ENCODE data around the gene ADGRG1.

ADGRG1 gene

DNA sequence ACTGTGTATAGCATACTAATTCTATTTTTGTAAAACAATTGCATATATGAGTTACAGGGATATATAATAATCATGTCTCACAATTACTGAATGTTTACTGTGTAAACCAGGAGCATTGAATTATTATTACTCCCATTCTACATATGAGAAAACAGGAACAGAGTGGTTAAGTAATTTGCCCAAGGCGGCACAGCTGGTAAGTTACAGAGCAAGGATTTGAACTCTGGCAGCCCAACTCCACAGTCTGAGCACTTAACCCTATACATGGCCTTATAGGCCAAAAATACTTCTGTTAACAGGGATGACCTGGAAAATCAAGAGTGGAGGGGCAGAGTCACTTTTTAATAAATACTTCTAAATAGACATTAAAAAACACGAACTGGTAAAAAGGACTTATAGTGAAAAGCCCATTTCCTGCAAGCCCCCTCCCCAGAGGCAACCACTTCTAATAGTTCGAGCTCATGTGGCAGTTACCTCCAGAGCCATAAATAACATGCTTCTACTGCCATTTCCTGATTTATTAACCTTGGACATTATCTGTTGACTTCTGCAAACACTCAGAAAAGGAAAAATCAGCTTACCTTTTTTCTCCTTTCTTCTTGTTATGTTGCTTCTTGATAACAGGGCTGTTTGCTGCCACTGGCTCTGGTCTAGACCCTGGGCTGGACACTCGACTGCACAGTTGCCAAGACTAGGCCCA lies 22.1 kb upstream of the ADGRG1 start:
- in situ Hi-C loops (cut with HindIII; ENCODE audit: low sequenced_read_pairs), result no loop called here
- H3K4me3 ChIP-seq (ENCODE audit: low read depth, low read length), result no peak overlapping the region
- no peak for DNase-seq (ENCODE audit: low read depth)
- TF ChIP-seq, protein P1, sequence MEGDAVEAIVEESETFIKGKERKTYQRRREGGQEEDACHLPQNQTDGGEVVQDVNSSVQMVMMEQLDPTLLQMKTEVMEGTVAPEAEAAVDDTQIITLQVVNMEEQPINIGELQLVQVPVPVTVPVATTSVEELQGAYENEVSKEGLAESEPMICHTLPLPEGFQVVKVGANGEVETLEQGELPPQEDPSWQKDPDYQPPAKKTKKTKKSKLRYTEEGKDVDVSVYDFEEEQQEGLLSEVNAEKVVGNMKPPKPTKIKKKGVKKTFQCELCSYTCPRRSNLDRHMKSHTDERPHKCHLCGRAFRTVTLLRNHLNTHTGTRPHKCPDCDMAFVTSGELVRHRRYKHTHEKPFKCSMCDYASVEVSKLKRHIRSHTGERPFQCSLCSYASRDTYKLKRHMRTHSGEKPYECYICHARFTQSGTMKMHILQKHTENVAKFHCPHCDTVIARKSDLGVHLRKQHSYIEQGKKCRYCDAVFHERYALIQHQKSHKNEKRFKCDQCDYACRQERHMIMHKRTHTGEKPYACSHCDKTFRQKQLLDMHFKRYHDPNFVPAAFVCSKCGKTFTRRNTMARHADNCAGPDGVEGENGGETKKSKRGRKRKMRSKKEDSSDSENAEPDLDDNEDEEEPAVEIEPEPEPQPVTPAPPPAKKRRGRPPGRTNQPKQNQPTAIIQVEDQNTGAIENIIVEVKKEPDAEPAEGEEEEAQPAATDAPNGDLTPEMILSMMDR (IDR thresholded peaks at IDR 0.05; ENCODE audit: low read depth, low read length, missing control alignments), result no peak

DNA sequence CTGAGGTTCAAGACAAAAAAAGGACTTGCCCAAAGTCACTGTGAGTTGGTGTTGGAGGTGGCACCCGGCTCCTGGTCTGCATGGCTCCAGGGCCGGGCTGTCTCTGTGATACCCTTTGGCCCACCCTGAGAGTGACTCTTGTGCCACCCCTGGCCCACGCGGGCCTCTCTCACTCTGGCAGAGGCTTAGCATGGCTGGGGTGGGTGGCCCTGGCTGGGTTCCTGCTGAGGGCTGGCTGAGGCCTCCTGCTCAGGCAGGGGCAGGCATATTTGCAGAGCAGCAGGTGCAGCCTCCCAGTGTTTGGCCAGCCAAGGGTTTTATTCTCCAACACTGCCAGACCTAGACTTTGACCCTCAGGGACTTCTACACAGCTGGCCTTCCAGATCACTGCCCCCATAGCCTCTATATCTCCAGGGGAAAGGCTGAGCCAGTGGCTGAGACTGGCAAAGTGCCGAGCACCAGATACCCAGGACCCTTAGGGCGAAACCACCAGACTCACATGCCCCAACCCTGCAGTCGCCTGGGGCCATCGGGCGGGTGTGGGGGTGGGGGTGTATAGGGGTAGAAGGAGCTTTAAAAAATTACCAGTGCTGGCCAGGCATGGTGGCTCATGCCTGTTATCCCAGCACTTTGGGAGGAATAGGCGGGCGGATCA lies 21.5 kb upstream of the ADGRG1 start:
- H3K4me3 ChIP-seq (ENCODE audit: low read depth, low read length), result no peak overlapping the region
- in situ Hi-C loops (cut with HindIII; ENCODE audit: low sequenced_read_pairs), result no loop called here
- no peak for DNase-seq (ENCODE audit: low read depth)
- TF ChIP-seq, protein P1 (IDR thresholded peaks at IDR 0.05; ENCODE audit: low read depth, low read length, missing control alignments), result no peak

DNA sequence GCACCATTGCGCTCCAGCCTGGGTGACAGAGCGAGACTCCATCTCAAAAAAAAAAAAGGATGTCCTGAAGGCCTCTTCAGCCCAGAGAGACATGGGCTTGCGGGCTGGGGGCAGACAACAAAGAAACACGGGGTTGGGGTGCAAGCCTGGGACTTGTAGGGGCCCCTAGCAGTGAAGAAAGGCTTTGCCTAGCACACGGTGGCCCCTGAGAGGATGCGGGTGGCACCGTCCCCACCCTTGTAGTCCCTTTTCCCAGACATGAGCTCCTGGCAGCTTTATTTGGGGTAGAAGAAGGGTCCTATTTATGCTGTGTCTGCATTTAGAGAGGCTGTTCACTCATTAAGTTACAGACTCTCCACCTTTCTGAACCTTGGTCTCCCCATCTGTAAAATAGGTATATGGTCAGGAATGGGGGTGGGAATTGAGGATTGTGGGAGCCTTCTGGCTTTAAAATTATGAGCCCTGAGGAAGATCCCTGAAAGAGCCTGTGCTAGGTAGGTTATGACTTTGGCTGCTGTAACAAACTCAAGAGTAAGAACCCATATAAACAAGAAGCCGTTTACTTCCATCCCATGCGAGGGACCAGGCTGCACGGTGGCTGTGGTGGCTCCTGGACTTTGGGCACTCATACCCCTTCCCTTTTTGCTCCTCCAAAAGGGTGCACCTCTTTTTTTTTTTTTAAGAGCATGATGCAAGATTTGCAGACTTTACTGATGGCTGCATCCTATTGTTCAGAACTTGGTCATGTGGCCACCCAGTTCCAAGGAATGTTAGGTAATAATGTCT lies 20.6 kb upstream of the ADGRG1 start:
- H3K4me3 ChIP-seq (ENCODE audit: low read depth, low read length), result no peak overlapping the region
- TF ChIP-seq, protein P1 (IDR thresholded peaks at IDR 0.05; ENCODE audit: low read depth, low read length, missing control alignments), result no peak
- no peak for DNase-seq (ENCODE audit: low read depth)
- in situ Hi-C loops (cut with HindIII; ENCODE audit: low sequenced_read_pairs), result no loop called here

DNA sequence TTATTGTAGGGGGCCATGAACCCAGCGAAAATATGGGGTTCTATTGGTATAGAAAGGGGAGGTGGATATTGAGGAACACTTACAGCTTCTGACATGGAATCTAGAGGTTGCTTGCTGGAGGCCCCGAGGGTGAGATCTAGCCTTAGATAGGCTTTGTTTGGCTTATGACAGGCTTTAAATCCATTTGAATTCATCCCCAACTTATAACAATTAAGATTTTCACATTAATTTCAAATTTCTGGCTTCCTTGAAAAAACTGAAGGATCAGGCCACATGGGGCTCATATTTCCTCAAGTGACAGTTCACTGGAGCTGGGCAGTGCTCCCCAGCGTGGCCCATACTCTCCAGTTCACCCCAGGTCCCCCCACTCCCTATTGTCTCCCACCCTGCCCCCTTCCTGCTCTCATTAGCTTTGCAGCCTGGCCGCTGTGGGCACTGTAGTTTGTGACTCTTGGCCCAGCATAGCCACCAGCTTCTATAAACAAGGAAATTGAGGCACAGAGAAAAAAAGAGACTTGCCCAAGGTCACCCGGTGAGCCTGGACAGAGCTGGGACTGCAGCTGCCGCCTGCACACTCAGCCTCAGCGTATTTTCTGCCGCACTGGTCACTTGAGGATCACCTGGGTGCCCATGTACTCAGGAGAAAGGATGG lies 19.8 kb upstream of the ADGRG1 start:
- DNase-seq (ENCODE audit: low read depth), result no peak
- in situ Hi-C loops (cut with HindIII; ENCODE audit: low sequenced_read_pairs), result no loop called here
- TF ChIP-seq, protein P1 (IDR thresholded peaks at IDR 0.05; ENCODE audit: low read depth, low read length, missing control alignments), result no peak
- H3K4me3 ChIP-seq (ENCODE audit: low read depth, low read length), result no peak overlapping the region

DNA sequence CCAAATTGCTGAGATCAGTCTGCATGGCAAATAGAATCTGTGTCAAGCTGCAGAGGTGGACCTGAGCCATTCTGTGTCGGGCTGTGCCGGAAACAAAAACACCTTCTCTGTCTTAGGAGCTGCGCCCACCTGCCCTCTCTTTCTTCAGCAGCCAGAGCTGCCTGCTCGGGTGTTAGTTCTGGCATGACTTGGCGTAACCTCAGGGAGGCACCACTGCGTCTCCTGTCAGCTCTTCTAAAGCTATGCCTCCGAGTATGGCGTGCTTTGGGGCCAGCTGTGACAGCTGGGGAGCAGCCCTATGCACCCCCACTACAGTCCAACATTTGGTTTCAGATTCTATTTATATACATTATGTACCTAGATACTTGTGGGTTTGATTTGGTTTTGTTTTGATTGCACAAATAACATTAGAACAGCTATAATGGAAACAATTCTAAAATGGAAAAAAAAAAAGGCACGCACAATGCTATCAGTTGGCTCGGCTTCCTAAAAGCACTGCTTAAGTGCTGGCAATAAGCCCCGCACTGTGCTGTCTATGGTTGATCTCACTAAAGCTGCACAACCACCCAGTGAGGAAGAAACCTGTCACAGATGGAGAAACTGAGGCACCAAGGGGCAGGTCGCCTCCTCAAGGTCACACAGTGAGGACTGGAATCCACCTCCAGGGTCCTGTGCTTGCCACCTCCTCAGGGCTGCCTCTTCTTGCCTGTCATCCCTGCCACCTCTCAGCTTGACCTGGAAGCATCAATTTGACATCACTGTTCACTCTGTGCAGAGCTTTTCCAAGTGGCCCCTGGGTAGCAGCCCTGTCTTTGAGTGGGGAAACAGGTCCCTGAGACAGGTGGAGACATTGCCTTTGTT lies 18.7 kb upstream of the ADGRG1 start:
- no peak overlapping the region for H3K4me3 ChIP-seq (ENCODE audit: low read depth, low read length)
- DNase-seq (ENCODE audit: low read depth), result no peak
- in situ Hi-C loops (cut with HindIII; ENCODE audit: low sequenced_read_pairs), result no loop called here
- TF ChIP-seq, protein P1 (IDR thresholded peaks at IDR 0.05; ENCODE audit: low read depth, low read length, missing control alignments), result no peak
